GM18873 (cell line): ENCODE data around the gene FAM110D.
A peak's percentile ranks its signal among the peaks of the same experiment; 100 is the strongest.

Source experiments
- ATAC-seq: cut with Tn5 transposase; IDR thresholded peaks from one replicate; pipeline ENCODE4 v1.9.1; 2021; ENCODE audit warnings: mild to moderate bottlenecking, moderate library complexity, moderate number of reproducible peaks; ENCODE audit not compliant: unreplicated experiment, low FRiP score

FAM110D gene

DNA sequence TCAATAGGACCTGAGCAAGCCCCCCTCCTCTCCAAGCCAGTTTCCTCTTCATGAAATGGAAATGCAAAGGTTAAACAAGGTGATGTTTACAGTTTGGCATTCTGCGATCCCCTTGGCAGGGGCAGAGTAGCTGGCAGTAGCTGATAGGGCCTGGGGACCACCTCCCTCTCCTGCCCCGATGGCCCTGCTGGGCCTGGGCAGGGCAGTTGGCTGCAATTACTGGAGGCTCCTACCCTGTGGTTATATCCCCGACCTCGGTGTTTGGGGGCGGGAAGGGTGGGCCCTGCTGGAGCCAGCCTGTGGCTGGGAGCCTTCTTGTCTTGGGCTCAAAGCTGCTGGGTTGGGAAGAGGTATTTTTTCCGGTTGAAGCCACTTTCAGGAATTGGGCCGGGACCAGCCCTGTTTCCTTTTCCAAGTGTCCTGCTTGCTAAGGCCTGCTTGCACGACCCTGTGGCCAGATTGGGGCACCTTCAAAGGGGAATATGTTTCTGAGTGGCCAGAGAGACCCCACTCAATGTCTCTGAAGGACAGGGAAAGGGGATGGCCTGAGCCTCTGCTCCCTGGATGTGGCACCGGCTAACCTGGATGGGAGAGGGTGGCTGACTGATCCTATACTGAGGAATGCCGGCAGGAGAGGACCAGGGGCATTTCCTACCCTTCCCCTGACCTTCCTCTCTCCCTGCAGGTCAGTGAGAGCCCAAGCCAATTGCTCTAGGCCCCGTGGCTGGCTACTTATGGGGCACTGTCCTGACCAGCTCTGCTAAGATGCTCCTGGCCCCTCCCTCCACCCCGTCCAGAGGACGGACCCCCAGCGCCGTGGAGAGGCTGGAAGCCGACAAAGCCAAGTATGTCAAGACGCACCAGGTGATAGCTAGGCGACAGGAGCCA, 1.9 kb downstream of the FAM110D start:
- ATAC-seq, result no peak

DNA sequence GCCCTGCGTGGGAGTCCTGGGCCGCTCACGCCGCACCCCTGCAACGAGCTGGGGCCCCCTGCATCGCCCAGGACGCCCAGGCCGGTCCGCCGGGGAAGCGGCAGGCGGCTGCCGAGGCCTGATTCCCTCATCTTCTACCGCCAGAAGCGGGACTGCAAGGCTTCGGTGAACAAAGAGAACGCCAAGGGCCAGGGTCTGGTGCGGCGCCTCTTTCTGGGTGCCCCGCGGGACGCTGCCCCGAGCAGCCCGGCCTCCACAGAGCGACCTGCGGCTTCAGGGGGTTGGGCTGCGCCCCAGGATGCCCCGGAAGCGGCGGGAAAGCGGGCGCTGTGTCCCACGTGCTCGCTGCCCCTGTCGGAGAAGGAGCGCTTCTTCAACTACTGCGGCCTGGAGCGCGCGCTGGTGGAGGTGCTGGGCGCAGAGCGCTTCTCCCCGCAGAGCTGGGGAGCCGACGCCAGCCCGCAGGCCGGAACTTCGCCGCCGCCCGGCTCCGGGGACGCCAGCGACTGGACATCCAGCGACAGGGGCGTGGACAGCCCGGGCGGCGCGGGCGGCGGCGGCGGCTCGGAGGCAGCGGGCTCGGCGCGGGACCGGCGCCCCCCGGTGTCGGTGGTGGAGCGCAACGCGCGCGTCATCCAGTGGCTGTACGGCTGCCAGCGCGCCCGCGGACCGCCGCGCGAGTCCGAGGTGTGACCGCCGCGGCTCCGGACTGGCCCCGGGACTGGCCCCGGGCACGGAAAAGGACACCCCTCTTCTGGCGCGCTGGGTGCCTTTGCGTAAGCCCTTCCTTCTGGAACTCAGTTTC, 2.7 kb downstream of the FAM110D start:
- ATAC-seq, result no peak

DNA sequence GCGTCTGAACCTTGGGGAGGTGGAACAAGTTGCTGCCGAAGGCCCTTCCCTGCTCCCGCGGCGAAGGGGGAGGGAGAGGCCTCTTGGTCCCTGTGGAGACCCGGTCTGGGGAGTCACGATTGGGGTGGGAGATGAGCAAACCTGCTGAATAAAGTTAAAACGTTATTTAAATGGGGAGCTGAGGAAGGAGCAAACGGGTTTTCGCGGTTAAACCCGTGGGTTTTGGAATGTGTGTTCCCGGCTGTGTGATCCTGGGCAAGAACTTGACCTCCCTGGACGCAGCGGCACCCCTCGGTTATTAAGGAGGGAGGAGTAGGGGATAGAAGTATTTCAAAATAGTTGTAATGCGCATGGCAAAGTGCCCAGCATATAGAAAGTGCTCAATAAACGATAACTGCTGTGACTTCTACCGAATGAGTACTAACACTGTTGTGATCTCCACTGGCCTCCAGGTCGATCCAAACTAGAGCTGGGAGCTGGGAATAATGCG, 3.4 kb downstream of the FAM110D start:
- ATAC-seq, result no peak

DNA sequence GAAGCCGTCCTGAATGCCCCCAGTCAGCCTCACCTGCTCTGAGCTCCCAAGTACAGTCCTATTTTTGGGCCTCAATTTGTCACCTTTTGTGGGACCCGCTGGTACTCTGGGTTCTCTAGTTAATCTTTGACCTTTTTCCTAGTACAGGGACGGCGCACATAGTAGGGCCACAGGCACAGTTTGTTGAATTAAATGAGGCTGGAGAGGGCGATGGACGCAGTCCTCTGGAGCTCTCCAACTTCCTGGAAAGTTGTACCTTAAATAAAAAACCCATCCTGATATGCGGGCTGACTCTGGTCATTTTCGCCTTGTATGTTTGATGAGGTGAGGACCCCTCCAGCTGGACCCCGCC, 4.8 kb downstream of the FAM110D start:
- no peak for ATAC-seq

GRCh38 chr1:26164036-26164860, 5.4 kb downstream of the FAM110D start:
- no peak for ATAC-seq

DNA sequence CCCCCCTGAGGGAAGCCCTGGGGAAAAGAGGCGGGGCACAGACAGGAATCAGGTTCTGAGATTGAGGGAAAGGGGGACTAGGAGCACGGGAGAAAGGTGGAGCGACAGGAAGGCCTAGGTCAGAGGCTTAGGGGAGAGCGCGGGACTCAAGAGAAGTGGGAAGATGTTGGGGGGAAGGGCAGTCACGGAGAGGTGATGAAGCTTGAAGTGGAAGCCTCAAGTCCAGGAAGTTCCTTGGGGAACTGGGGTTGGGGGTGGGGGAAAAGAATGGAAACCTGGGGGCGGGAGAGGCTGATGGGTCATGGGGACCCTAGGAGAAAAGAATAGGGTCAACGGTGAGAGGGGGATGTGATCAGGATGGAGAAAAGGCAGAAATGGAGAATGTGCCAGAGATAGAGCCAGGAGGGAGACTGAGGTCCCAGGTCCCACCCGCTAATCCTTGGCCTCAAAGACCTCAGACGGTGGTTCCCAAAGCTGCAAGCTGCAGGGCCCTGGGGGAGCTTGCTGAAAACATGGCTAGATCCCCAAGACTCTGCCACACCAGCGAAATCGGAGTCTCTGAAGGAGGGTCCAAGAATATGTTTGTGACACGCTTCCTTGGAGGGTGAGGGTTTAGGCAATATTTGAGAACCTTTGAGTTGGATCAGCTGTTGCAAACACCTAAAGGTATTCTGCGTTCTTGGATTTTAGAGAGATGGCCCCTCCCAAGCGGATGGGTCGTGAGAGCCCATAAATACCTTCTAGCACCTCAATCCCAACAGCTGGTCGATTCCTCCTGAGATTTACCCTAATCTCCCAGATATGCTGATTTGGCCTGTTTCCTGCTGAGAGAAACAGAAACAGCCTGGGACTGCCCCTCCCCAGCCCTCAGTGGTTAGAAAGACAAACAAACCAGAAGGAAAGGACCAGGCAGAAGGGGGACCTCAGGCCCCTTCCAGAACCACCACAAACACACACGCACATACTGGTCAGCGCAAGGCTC, 6.3 kb downstream of the FAM110D start:
- ATAC-seq, result no peak

- no peak for ATAC-seq
Observed at GRCh38 chr1:26166719-26167281, 7.9 kb downstream of the FAM110D start.

- ATAC-seq, result no peak
Observed at GRCh38 chr1:26168410-26169197, 9.7 kb downstream of the FAM110D start, which contains the start of gene C1orf232. C1orf232 (minus strand) TSS chr1:26168963; CDS start chr1:26168499, 464 bp downstream.

DNA sequence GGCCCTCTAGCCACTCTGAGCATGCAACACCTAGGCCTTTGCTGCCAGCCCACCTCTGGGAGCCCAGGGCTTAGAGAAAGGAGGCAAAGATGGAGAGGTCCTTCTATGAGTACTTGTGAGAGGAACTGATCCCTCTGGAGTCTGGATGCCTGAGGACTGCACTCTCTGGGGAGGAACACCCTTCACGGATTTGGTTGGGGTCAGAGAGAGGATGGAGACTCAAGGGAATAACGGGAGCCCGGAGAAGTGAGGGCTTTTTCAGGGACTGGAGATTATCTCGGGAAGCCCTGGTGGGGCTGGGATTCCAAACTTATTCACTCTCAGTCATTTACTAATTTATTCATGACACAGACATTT, 10.3 kb downstream of the FAM110D start:
- no peak for ATAC-seq

DNA sequence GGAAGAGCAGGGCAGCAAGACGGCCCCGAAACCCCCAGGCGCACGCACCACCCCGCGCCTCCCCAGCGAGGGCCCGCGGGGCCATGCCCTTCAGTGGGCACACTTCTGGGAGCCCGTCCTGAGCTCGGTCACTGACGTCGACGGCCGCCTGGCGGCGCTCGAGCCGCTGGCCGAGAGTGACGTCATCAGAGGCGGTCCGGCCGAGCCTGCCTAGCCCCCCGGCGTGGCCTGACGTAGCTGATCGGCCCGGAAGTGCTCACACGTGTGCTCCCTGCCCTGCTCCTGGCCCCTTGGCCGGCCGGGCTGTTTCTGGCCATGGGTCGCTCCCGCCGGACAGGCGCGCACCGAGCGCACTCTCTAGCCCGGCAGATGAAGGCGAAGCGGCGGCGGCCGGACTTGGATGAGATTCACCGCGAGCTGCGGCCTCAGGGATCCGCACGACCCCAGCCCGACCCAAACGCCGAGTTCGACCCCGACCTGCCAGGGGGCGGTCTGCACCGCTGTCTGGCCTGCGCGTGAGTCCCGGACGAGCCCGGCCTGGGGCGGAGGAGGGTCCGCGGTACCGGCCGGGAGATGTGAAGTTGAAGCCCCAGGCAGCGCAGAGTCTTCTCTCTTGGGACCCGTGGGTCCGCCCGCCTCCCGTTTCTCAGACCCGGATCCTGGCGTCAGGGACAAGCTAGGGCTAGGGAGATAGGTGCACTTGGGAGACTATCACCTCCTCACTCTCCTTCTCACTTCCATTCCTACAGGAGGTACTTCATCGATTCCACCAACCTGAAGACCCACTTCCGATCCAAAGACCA, 11.0 kb downstream of the FAM110D start, which contains the start of gene ZNF593:
ZNF593 (plus strand) TSS at position 240 of the 803 bp plus-strand sequence; CDS start at position 316, 76 bp downstream.
- ATAC-seq, result peak; percentile 84

DNA sequence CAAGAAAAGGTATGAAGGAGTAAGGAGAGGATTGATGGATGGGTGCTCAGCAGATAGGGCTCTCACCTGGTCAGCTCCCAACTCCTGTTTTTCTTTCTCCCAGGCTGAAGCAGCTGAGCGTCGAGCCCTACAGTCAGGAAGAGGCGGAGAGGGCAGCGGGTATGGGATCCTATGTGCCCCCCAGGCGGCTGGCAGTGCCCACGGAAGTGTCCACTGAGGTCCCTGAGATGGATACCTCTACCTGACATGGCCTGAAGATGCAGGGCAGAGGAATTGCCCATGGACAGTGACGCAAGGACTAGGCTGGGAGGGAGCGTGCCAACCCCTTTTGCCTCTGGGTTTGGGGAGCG, 11.6 kb downstream of the FAM110D start:
- ATAC-seq, result no peak

- no peak for ATAC-seq
Observed at GRCh38 chr1:26171084-26172072, 12.5 kb downstream of the FAM110D start, which contains the start of gene ZNF593OS. ZNF593OS (minus strand) TSS chr1:26171832; CDS start chr1:26171661, 171 bp downstream.

GRCh38 chr1:26175346-26175745, 16.5 kb downstream of the FAM110D start:
- ATAC-seq, result no peak

DNA sequence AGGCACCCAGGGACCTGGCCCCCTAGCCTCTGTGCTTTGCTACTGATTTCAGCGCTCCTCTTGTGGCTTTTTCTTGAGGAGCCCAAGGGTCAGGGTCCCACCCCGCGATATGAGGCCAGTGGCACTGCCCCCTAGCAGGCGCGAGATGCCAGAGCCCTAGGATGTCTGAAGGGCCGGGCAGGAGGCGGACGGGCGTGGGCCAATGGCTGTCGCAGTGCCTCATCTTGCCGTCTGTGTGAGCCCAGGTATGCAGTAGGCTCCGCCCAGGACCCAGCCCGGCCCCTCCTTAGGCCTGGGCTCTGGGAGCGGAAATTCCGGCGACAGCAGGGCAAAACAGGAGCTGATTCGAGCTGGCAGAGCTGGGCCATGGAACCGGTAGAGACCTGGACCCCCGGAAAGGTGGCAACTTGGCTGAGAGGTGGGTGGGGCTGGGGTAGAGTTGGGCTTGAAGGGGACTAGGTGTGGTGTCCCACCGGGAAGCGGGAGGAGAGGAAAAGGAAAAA, 18.4 kb downstream of the FAM110D start, which contains the start of gene CNKSR1:
CNKSR1 (plus strand) TSS at position 310 of the 503 bp plus-strand sequence; CDS start at position 367, 57 bp downstream.
- ATAC-seq, result no peak

- ATAC-seq, result no peak
Observed at GRCh38 chr1:26180010-26180506, 21.2 kb downstream of the FAM110D start.
